Stimulated activated CD4-positive, alpha-beta T cell treated with anti-CD3 and anti-CD28 coated beads, Interleukin-1b, Interleukin-23, amount 100 ng/mL, for 4 hours (primary cell): ENCODE results near the gene MYBBP1A.

ENCODE experiments used
- DNase-seq, 2 donors: peaks; one replicate each; pipeline ENCODE4 v3.0.0-alpha.2; 2020; ENCODE audit warnings: low read depth in 2 of 2

The MYBBP1A gene

GRCh38 chr17:4569591-4569990, 14.4 kb upstream of the MYBBP1A start:
- no peak for DNase-seq

- DNase-seq: peak in 1 of 2 donors; percentile 35
These were observed 11.6 kb upstream of the MYBBP1A start for GRCh38 chr17:4566785-4567184.

- DNase-seq: peak in 1 of 2 donors; percentile 20
These were observed 10.3 kb upstream of the MYBBP1A start for GRCh38 chr17:4565209-4566141.

DNA sequence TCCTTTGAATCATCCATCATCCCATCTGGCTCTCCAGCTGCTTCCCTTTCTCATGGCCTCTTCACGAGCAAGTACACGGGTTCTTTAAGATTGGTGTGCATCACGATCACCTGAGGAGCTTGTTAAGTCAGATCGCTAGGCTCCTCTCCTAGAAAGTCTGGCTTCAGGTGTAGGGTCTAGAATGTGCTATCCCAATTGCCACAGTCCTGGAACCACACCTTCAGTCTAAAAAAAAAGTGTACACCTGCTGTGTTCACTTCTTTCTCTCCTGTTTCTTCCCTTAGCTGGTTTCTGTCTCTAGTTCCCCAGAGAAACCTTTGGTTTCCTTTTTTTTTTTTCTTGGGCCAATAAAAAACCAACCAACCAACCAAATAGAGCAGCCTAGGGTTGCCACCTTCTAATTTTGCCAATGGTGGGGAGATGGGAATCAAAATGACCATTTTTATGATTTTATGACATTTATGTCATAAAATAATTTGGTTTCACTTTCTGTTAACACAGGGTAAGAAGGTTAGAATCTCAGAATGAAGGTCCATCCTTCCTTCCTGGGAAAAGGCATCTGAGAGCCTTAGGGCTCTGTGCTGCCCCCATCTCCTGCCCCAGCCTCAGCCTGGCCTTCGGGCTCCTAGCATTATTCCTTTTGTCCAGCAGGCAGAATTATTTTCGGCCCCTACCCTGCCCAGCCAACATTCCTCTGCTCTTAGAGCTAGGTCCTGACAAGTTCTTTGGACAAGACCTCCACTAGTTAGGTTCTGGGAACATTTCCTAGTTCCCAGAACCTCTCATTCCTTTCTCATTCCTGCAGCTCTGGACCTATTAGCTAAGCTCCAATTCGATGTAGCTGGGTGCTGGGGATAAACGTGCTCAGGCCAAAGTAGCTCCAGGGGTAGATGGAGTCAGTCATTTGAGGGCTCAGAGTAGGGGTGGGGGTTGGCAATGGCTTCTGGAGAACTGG, 7.1 kb upstream of the MYBBP1A start:
- DNase-seq: no peak

DNA sequence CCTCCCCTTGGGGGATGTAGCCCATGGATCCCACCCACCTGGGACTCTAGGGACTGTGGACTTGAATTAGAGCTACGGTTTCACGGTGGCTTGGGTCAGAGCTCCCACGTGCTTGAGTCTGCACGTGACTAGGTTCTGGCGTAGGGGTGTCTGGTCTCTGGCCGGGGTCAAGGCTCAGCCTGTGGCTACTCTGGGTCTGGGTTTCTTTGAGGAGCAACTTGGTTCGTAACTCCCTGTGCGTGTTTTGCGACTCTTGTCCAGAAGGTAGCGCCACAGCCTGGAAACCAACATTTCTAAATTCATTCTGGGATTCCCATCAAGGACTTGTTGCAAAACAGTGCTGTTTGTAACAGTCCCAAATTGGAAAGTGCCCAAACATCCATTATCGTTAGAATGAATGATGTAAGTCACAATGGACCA, 5.7 kb upstream of the MYBBP1A start:
- DNase-seq: no peak

GRCh38 chr17:4560421-4560820, 5.2 kb upstream of the MYBBP1A start, which contains the start of gene GGT6:
TSS of gene GGT6 (minus strand) at chr17:4560577. CDS start at chr17:4560521, 56 bp downstream.
- no peak for DNase-seq

GRCh38 chr17:4559966-4560365, 4.8 kb upstream of the MYBBP1A start:
- no peak for DNase-seq

DNA sequence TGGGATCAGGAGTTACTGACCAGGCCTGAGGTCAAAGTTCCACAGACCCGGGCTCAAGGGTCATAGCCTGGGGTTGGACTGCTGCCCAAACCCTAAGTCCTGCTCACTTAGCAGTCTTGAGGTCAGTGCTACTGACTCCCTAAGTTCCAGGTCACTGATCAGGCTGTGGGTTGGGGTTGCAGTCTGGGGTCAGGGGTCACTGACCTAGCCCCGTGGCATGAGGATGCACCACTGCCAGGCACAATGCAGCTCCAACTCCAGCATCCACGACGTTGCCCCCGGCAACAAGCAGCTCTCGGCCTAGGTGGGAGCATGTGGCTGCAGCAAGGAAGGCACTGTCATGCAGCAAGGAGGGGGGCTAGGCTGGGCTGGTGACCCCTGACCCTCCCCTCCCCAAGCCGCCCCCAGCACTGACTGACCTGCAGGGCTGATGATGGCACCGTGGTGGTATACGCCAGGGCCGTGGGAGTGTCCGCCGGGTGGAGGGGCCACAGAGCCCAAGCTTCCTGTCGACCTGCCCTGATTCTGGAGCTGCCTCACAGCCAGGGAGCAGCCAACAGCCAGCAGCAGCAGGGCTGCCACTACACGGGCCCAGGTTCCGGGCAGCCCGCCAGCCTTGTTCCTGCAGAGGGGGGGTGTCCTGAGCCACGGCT, 4.1 kb upstream of the MYBBP1A start:
- DNase-seq: no peak

- DNase-seq: no peak
These were observed 3.3 kb upstream of the MYBBP1A start for GRCh38 chr17:4558347-4558971.

GRCh38 chr17:4557626-4558346, 2.6 kb upstream of the MYBBP1A start:
- no peak for DNase-seq

- no peak for DNase-seq
These were observed 1.8 kb upstream of the MYBBP1A start for GRCh38 chr17:4556996-4557395.

DNA sequence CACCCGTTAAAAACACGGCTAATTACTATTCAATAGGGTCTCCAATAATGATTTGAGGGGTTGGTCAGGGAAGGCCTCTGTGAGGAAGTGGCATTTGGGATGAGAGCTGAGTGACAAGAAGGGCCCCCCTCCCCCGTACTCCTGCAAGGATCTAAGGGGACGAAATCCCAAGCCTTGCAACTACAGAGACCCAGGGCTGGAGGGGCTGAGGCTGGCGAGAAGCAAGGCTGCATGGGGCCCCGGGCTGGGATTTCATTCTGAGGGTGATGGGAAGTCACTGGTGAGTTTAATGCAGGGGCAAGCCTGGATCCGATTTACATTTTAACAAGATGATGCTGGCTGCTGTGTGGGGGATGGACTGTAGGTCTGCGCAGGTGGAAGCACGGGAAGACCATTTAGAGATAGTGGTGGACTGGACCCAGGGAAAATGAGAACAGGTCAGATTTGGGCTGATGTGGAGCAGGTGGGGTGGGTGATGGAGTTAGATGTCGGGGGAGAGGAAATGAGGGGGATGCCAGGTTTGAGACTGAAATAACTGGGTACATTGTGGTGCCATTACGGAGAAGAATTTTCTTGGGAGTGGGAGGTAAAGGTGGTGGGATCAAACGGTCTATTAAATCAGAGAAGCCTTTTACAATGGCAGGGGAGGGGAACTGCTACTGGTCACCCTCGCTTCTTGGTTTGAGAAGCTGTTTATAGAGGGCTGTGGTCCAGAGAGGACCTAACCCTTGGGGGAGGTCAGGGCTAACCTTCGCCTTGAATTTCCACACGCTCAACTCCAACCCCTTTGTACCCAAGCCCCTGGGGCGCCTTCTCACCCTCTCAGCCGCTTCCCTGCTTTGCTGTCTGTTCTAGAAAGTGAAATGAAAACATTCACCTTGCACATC, 932 bp upstream of the MYBBP1A start:
- no peak for DNase-seq

DNA sequence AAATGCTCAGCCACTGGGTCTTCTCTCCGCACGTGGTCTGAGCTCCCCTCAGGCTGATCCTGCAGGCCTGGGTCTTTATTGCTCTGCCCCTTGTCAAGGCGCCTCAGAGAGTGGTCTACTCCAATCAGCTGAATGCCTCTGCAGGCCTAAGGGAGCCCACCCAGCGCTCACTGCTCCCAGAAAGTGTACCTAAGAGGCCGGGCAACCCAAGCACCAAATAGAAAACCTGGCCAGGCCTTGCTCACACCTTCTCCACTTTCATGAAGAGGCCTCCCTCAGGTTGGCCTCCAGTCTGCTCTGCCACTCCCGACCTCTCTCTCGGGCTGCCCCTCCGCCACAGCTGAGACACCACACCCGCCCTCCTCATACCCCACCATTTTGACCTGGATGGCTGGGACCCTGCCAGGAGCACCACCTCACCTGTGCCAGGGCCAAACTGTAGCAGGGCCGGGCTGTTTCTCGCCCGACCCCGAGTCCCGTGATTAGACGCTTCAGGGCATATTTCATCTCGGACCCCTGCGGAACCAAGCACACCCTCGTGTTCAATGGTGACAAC, 665 bp downstream of the MYBBP1A start:
- no peak for DNase-seq

- DNase-seq: no peak
These were observed 1.5 kb downstream of the MYBBP1A start for GRCh38 chr17:4553669-4554068.

- no peak for DNase-seq
These were observed 3.2 kb downstream of the MYBBP1A start for GRCh38 chr17:4551796-4552525.

GRCh38 chr17:4551141-4551540, 4.0 kb downstream of the MYBBP1A start:
- no peak for DNase-seq

DNA sequence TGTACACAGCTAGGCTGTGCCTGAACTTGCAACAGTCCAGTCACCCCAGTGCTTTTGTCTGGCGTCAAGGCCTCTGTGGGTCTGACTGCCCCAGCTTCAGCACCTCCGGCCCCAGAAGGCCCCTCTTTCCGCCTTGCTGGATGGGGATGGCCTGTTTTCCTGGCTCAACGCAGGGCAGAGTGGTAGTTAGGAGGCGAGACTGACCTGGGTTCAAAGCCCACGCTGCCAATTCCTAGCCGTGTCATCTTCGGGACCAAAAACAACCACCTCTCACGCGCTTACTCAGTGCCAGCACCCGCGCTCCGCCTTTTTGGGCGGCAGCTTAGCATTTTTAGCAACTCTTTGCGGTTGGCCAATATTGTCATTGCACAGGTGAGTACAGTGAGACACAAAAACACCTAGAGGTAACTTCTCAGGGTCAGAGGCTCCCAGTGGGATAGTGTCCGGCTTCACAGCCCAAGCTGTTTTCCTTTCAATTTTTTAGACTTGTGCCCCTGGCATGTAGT, 4.6 kb downstream of the MYBBP1A start:
- no peak for DNase-seq

GRCh38 chr17:4549781-4550533, 5.2 kb downstream of the MYBBP1A start:
- no peak for DNase-seq
